ENCODE results near the gene LHFPL3. TPM values are rescaled to one million over a fixed set of nuclear protein-coding genes. Genes with fewer than 3 reads are reported as not detected.

Gene LHFPL3
- total and polyA plus RNA-seq, 2 donors (not counting 3 experiments of a cell fraction or from before 2014, with no cell fraction given), result not detected

GRCh38 chr7:104415700-104416099 is 87.3 kb downstream of the LHFPL3 start:
- no peaks in the 10 kb centered on the region for H3K36me3 ChIP-seq (ENCODE audit: control insufficient read depth in 2 of 2, extremely low read depth in 1 of 2, insufficient read depth in 2 of 2, low read length in 2 of 2)
- ChIA-PET CTCF (no interaction called here), POLR2A (no interaction called here)
- no peaks in the 10 kb centered on the region for H3K27me3 ChIP-seq (ENCODE audit: control insufficient read depth in 2 of 2, insufficient read depth in 2 of 2, low read length in 2 of 2)
- H3K27ac ChIP-seq (ENCODE audit: insufficient read depth, low read depth, low read length), result no peak overlapping the region
- peaks cover 2% of the 10 kb centered on the region for H3K9me1 ChIP-seq (replicated peaks; ENCODE audit: control insufficient read depth, extremely low read depth, insufficient read depth, low read length)
- TF ChIP-seq POLR2AphosphoS5 (IDR thresholded peaks at IDR 0.05; ENCODE audit: insufficient read depth, low read depth, low read length) (no peak), JUN (IDR thresholded peaks at IDR 0.05; ENCODE audit: borderline replicate concordance, insufficient read depth, insufficient read length, low read depth) (no peak), CTCF (IDR thresholded peaks at IDR 0.05; ENCODE audit: extremely low read depth in 1 of 2, insufficient read depth in 1 of 2, low read depth in 1 of 2, low read length in 2 of 2) (no peak), FOS (IDR thresholded peaks at IDR 0.05; ENCODE audit: borderline replicate concordance, insufficient read depth, low read length) (no peak), POLR2A (IDR thresholded peaks at IDR 0.05; ENCODE audit: low read depth, low read length) (no peak), EZH2 (IDR thresholded peaks at IDR 0.05; ENCODE audit: borderline replicate concordance, low read depth, low read length, severe bottlenecking) (no peak)
- H4K20me1 ChIP-seq (replicated peaks; ENCODE audit: control insufficient read depth, extremely low read depth, insufficient read depth, low read length), result no peaks in the 10 kb centered on the region
- dilution Hi-C loops (cut with MboI; ENCODE audit: extremely low pct_ligation_motif_present, low sequenced_read_pairs) (no loop called here), intact Hi-C loops (cut with micrococcal nuclease) (no loop called here)
- no peak overlapping the region for H2AFZ ChIP-seq (ENCODE audit: low read depth, low read length)
- no peak overlapping the region for H3K4me2 ChIP-seq (ENCODE audit: insufficient read depth, low read length)
- H3K9me3 ChIP-seq (replicated peaks; ENCODE audit: control insufficient read depth, insufficient read depth, low read length), result no peaks in the 10 kb centered on the region
- FAIRE-seq (no peak), DNase-seq (ENCODE audit: low read depth, low spot score) (no peak)
- no peak overlapping the region for H3K4me3 ChIP-seq (replicated peaks in 1 of 3; ENCODE audit: insufficient read depth in 1 of 3, low read depth in 1 of 3, low read length in 3 of 3)
- no peak overlapping the region for H3K9ac ChIP-seq (replicated peaks; ENCODE audit: extremely low read depth, insufficient read depth, low read length)
- BruUV-seq (replicated peaks), result no TSS peak
- H3K4me1 ChIP-seq (ENCODE audit: control insufficient read depth, extremely low read depth, insufficient read depth, low read length), result no peaks in the 10 kb centered on the region
- no peaks in the 10 kb centered on the region for H3K79me2 ChIP-seq (ENCODE audit: control insufficient read depth, insufficient read depth, low read length)

- no peak overlapping the region for H3K9ac ChIP-seq (replicated peaks; ENCODE audit: extremely low read depth, insufficient read depth, low read length)
- intact Hi-C loops (cut with micrococcal nuclease), result no loop called here
- FAIRE-seq (no peak), DNase-seq (ENCODE audit: low read depth, low spot score) (no peak)
- H3K4me3 ChIP-seq (replicated peaks in 1 of 3; ENCODE audit: insufficient read depth in 1 of 3, low read depth in 1 of 3, low read length in 3 of 3), result no peak overlapping the region
- no peaks in the 10 kb centered on the region for H4K20me1 ChIP-seq (replicated peaks; ENCODE audit: control insufficient read depth, extremely low read depth, insufficient read depth, low read length)
- H3K4me1 ChIP-seq (ENCODE audit: control insufficient read depth, extremely low read depth, insufficient read depth, low read length), result no peaks in the 10 kb centered on the region
- H3K4me2 ChIP-seq (ENCODE audit: insufficient read depth, low read length), result no peak overlapping the region
- dilution Hi-C loops (cut with MboI; ENCODE audit: extremely low pct_ligation_motif_present, low sequenced_read_pairs), result no loop called here
- H3K27me3 ChIP-seq (ENCODE audit: control insufficient read depth in 2 of 2, insufficient read depth in 2 of 2, low read length in 2 of 2), result no peaks in the 10 kb centered on the region
- BruUV-seq (replicated peaks), result no TSS peak
- no peak overlapping the region for H3K27ac ChIP-seq (ENCODE audit: insufficient read depth, low read depth, low read length)
- ChIA-PET POLR2A (no interaction called here), CTCF (no interaction called here)
- no peaks in the 10 kb centered on the region for H3K9me3 ChIP-seq (replicated peaks; ENCODE audit: control insufficient read depth, insufficient read depth, low read length)
- TF ChIP-seq FOS (IDR thresholded peaks at IDR 0.05; ENCODE audit: borderline replicate concordance, insufficient read depth, low read length) (no peak), GATA2 (IDR thresholded peaks at IDR 0.05; ENCODE audit: insufficient read depth, insufficient read length, low read depth, low read length) (no peak), POLR2A (IDR thresholded peaks at IDR 0.05; ENCODE audit: low read depth, low read length) (no peak), EZH2 (IDR thresholded peaks at IDR 0.05; ENCODE audit: borderline replicate concordance, low read depth, low read length, severe bottlenecking) (no peak), POLR2AphosphoS5 (IDR thresholded peaks at IDR 0.05; ENCODE audit: insufficient read depth, low read depth, low read length) (no peak), CTCF (IDR thresholded peaks at IDR 0.05; ENCODE audit: extremely low read depth in 1 of 2, insufficient read depth in 1 of 2, low read depth in 1 of 2, low read length in 2 of 2) (no peak), JUN (IDR thresholded peaks at IDR 0.05; ENCODE audit: borderline replicate concordance, insufficient read depth, insufficient read length, low read depth) (no peak), MAX (IDR thresholded peaks at IDR 0.05; ENCODE audit: insufficient read depth, insufficient read length) (no peak), MYC (IDR thresholded peaks at IDR 0.05; ENCODE audit: low read depth, low read length) (no peak)
- peaks cover 2% of the 10 kb centered on the region for H3K9me1 ChIP-seq (replicated peaks; ENCODE audit: control insufficient read depth, extremely low read depth, insufficient read depth, low read length)
- H3K36me3 ChIP-seq (ENCODE audit: control insufficient read depth in 2 of 2, extremely low read depth in 1 of 2, insufficient read depth in 2 of 2, low read length in 2 of 2), result no peaks in the 10 kb centered on the region
- no peak overlapping the region for H2AFZ ChIP-seq (ENCODE audit: low read depth, low read length)
- H3K79me2 ChIP-seq (ENCODE audit: control insufficient read depth, insufficient read depth, low read length), result no peaks in the 10 kb centered on the region
These were observed 88.5 kb downstream of the LHFPL3 start for GRCh38 chr7:104416866-104417393.

Data from endothelial cell of umbilical vein (primary cell).